Fibroblast of villous mesenchyme (primary cell): Measurements from ENCODE around the gene FAM78A. TPM values are rescaled to one million over a fixed set of nuclear protein-coding genes. Genes with fewer than 3 reads are reported as not detected.

Experiments
- DNase-seq: peaks from one replicate; pipeline ENCODE4 v3.0.0-alpha.2; 2010; ENCODE audit warnings: low read depth
- H3K4me3 ChIP-seq: 2 replicates; pipeline ENCODE4 v1.5.1; 2011; ENCODE audit warnings: low read depth, mild to moderate bottlenecking, low read length
- total RNA-seq: library from RNA; depleted of rRNA; stranded (reverse); fragments of >200 nt; gene quantifications from 2 replicates; pipeline ENCODE4 v1.2.3, GENCODE V29; 2012
- TF ChIP-seq, protein P1 (sequence below): IDR thresholded peaks from 2 replicates; pipeline ENCODE4 v1.5.1; 2012; ENCODE audit warnings: low read depth, mild to moderate bottlenecking, low read length; ENCODE audit not compliant: insufficient read depth

Gene FAM78A
- total RNA-seq, 1 donor, result 0.43 TPM

DNA sequence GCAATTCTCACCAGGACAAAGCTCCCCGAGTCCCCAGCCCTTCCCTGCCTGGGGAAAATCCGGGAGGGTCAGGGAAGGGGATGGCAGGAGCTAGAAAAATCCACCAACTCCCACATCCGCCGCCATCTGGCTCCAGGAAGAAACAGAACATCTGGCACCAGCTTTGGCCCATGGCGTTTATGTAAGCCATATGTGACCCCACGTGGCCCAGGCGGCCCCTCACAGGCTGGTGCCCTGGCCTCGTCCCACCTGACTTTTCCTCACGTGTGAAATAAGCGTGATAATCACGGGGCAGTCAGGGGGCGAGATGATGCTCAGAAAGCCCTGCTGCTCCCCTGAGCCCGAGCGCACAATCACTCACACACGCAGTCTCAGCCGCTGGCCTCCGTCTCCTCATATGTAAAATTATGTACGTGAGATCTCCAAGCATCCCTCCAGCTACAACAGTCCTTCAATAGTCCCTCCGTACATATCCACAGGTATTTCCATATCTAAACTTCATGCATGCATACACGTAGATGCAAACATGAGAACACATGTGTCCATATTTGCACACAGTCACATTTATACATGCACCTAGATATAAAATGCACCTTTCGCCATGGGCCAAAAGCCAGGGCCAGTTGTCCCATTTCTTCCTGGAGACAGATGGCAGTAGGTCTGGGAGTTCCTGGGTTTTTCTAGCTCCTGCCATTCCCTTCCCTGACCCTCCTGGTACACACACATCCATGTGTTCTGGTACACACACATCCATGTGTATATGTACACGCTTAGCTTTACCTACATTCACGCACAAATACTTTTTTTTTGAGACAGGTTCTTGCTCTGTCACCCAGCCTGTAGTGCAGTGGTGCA lies 42.1 kb upstream of the FAM78A start:
- TF ChIP-seq, protein P1, sequence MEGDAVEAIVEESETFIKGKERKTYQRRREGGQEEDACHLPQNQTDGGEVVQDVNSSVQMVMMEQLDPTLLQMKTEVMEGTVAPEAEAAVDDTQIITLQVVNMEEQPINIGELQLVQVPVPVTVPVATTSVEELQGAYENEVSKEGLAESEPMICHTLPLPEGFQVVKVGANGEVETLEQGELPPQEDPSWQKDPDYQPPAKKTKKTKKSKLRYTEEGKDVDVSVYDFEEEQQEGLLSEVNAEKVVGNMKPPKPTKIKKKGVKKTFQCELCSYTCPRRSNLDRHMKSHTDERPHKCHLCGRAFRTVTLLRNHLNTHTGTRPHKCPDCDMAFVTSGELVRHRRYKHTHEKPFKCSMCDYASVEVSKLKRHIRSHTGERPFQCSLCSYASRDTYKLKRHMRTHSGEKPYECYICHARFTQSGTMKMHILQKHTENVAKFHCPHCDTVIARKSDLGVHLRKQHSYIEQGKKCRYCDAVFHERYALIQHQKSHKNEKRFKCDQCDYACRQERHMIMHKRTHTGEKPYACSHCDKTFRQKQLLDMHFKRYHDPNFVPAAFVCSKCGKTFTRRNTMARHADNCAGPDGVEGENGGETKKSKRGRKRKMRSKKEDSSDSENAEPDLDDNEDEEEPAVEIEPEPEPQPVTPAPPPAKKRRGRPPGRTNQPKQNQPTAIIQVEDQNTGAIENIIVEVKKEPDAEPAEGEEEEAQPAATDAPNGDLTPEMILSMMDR, result no peak
- no peak overlapping the region for H3K4me3 ChIP-seq
- peak; percentile 58 for DNase-seq

DNA sequence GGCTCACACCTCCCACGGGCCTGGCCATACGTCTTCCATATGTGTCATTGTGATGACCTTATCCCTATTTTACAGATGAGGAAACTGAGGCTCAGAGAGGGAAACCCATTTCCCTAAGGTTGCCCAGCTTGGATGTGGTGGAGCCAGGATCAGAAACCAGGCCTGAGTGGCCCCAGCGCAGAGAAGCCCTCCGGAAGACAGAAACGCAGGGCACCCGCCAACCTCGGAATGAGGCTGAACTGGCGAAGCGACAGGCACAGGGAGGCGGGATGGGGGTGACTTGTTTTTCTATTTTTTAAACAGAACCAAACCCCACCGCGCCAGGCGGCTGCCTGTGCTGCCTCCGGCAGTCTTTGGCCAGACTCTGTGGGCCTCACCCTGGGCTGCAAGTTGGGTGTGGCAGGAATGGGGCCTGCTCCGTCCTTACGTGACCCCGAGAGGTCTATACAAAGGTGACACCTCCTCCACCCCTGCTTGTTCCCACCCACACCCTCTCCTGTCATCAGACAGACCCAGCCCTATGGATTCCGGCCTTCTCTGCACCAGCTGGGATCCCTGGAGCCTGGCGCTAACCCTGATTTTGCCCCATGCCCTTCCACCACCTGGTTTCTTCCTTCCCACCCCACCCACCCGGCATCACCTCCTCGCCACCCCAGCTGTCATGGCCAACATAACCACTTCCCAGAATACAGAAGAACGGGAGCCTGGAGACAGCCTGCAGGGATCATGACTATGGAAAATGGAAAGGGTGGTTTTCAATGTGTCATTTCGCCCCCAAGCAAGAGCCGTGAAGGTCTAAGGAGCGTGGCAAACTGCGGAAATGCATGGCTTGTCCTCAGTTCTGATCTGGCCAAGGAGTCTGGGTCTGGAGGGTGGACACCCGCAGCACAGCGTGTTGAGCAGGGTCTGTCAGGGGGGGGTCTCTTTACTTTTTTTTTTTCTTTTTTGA lies 36.8 kb upstream of the FAM78A start:
- no peak for DNase-seq
- TF ChIP-seq, protein P1, result no peak
- H3K4me3 ChIP-seq, result no peak overlapping the region

DNA sequence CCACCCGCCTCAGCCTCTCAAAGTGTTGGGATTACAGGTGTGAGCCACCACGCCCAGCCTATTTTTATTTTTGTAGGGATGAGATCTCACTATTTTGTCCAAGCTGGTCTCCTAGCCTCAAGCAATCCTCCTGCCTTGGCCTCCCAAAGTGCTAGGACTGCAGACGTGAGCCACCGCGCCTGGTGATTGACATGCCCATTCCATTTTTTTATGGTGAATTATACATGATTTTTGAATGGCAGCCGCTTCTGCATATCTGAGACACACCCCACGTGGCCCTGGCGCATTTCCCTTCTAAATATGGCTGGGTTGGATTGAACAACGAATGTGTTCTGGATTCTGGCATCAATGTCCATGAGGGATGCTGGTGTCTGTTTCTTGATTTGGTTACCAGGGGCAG lies 35.9 kb upstream of the FAM78A start:
- no peak for DNase-seq
- no peak overlapping the region for H3K4me3 ChIP-seq
- TF ChIP-seq, protein P1, result no peak

DNA sequence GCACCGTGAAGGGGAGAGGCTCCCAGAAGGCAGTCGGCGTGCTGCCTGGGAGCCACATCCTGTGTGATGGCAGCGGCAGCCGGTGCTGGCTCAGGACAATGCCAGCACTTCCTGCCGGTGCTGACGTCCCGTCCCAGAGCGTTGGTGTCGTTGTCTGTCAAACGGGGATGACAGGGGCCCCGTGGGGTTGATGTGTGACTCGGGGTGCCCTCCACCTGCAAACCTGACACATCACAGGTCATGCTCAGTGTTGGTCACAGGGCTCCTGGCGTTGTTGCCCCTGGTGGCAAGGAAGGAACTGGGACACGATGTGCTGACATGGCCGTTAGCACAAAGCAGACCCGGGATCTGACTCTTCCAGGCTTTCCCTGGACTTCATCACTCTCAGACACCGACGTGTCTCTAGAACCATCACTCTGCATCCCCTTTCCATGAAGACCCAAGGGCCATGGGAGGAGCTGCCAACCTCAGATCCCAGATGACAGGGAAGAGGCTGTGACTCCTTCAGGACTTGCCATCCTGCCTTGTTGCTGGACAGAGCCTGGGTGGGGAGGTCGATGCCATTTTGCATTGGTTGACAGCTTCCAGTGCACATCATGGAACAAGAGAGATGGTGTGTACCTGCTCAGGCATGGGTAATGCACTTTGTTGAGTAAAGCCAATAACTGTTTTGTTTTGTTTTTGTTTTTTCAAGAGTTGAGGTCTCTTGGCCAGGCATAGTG lies 34.7 kb upstream of the FAM78A start:
- TF ChIP-seq, protein P1, result no peak
- no peak overlapping the region for H3K4me3 ChIP-seq
- no peak for DNase-seq

DNA sequence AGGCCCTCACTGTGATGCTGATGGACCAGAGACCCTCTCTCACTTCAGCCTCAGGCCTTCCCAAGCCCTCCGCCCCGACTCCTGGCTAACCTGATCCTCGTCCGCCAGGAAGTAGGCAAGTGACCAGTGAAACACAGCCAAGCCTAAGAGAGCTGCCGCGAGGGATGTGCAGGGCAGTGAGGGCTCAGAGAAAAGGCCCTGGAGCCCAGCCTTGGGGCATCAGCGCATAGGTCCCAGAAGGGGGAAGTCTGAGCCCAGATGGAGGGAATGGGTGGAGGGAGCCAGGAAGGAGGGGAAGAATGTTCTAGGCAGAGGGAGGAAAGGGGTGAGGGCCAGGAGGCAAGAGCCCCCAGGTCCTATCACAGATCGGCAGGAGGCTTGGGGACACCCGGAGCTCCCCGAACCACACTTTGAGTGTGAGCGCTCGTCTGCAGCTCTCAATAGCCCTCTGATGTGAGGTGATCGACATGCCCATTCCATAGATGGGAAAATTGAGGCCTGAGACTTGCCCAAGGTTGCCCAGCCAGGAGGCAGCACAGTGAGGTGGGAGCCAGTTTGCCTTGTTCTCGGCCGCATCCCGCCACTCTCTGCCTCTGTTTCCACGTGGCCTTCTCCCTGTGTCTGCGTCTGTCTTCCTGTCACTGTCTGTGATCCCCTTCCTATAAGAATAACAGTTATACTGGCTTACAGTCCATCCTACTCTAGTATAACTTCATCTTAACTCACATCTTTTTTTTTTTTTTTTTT lies 33.4 kb upstream of the FAM78A start:
- no peak overlapping the region for H3K4me3 ChIP-seq
- DNase-seq, result no peak
- TF ChIP-seq, protein P1, result no peak
